ENCODE results near the gene PDE10A.

The PDE10A gene

GRCh38 chr6:165325609-165326008 lies 337.4 kb downstream of the PDE10A start:
- no peak for DNase-seq

GRCh38 chr6:165321555-165322145 lies 341.4 kb downstream of the PDE10A start:
- no peak for DNase-seq

- DNase-seq, result no peak
Measured at GRCh38 chr6:165321150-165321549, 341.9 kb downstream of the PDE10A start.

- no peak for DNase-seq
Measured at GRCh38 chr6:165317723-165318122, 345.3 kb downstream of the PDE10A start.

- DNase-seq, result no peak
Measured at GRCh38 chr6:165308926-165309731, 353.9 kb downstream of the PDE10A start, which contains the start of gene C6orf118. TSS of gene C6orf118 (minus strand) at chr6:165309605. CDS start at chr6:165309586, 19 bp downstream.

GRCh38 chr6:165306955-165307354 lies 356.1 kb downstream of the PDE10A start:
- no peak for DNase-seq

GRCh38 chr6:165301372-165302246 lies 361.4 kb downstream of the PDE10A start:
- no peak for DNase-seq

- no peak for DNase-seq
Measured at GRCh38 chr6:165300422-165300936, 362.6 kb downstream of the PDE10A start.

- DNase-seq, result no peak
Measured at GRCh38 chr6:165298875-165299274, 364.2 kb downstream of the PDE10A start.

- no peak for DNase-seq
Measured at GRCh38 chr6:165298402-165298801, 364.6 kb downstream of the PDE10A start.

- no peak for DNase-seq
Measured at GRCh38 chr6:165292657-165293056, 370.4 kb downstream of the PDE10A start.

Measured in SIG-M5 (cell line).